Measurements from ENCODE around the gene VNN1.

VNN1 gene

DNA sequence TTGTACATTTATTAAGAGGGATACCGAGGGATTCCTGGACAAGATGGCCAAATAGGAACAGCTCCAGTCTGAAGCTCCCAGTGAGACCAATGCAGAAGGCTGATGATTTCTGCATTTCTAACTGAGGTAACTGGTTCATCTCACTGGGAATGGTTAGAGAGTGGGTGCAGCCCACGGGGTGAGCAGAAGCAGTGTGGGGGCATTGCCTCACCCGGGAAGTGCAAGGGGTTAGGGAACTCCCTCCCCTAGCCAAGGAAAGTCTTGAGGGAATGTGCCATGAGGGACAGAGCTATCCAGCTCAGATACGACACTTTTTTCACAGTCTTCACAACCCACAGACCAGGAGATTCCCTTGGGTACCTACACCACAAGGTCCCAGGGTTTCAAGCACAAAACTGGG is 79.1 kb downstream of the VNN1 start:
- DNase-seq (ENCODE audit: low spot score): no peak
- in situ Hi-C loops (cut with MboI; ENCODE audit: low sequenced_read_pairs, unreplicated experiment): no loop called here

GRCh38 chr6:132633362-132633761 is 80.5 kb downstream of the VNN1 start:
- no peak for TF ChIP-seq CTCF (IDR thresholded peaks at IDR 0.05; ENCODE audit: borderline replicate concordance, control extremely low read depth, extremely low read depth, insufficient read depth, missing control alignments)
- DNase-seq (ENCODE audit: low spot score): no peak
- in situ Hi-C loops (cut with MboI; ENCODE audit: low sequenced_read_pairs, unreplicated experiment): no loop called here

More for the DNA sequence above, 79.1 kb downstream of the VNN1 start:
- TF ChIP-seq CTCF (IDR thresholded peaks at IDR 0.05; ENCODE audit: borderline replicate concordance, control extremely low read depth, extremely low read depth, insufficient read depth, missing control alignments): no peak

Measured in GM13976 (cell line).